Ureter (tissue), 1 donor: Measurements from ENCODE around the gene ARHGEF16. TPM values are rescaled to one million over a fixed set of nuclear protein-coding genes. Genes with fewer than 3 reads are reported as not detected.

Experiments used
- DNase-seq: peaks from one replicate; pipeline ENCODE4 v3.0.0-alpha.2; 2020; ENCODE audit warnings: low spot score
- total RNA-seq: library from RNA; stranded (reverse); gene quantifications from one replicate; pipeline ENCODE4 v1.2.4, GENCODE V29; 2023
- donor health status: DM: yes; HTN: yes; CAD: no.

The ARHGEF16 gene
- total RNA-seq, 1 donor from 2014 or later = 28.5 TPM

DNA sequence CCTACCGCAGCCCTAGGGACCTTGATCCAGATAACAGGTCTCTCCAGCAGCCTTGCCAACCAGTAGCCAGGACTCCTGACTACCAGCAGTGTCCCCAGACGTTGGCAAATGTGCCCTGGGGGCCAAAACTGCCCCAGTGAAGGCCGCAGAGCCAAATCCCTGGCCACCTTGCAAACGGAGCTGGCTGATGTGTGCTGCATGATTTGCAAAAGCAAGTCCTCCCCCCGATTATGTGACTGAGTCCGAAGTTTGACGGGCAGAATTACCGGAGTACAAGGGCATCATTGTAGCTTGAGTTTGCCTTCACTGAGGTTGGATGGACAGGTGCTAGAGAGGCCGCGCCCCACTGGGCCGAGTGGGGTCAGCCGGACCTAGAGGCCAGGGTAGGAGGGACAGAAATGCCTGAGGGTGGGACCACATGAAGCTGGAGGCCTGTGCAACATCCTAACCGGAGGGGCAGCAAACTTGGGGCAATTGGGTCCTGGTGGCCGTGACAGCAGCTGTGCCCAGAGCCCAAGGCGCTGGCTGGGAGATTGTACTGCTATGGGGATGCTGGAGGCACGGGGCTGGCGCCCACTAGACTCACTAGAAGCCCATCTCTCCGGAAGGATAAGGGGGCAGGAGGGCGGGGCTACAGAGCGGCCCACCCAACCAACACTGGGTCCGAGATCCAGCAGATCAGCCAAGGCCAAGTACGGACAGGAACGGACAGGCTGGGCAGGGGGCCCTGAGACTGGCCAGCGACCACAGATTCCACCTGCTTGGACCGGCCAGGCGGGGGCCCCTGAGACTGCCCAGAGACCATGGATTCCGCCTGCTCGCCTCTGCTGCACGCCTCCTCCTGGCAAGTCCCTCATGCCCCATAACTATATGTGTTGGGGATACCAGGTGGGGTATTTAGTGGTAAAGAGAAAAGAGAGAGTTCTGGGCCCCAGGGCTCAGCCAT, 2.8 kb downstream of the ARHGEF16 start:
- no peak for DNase-seq

DNA sequence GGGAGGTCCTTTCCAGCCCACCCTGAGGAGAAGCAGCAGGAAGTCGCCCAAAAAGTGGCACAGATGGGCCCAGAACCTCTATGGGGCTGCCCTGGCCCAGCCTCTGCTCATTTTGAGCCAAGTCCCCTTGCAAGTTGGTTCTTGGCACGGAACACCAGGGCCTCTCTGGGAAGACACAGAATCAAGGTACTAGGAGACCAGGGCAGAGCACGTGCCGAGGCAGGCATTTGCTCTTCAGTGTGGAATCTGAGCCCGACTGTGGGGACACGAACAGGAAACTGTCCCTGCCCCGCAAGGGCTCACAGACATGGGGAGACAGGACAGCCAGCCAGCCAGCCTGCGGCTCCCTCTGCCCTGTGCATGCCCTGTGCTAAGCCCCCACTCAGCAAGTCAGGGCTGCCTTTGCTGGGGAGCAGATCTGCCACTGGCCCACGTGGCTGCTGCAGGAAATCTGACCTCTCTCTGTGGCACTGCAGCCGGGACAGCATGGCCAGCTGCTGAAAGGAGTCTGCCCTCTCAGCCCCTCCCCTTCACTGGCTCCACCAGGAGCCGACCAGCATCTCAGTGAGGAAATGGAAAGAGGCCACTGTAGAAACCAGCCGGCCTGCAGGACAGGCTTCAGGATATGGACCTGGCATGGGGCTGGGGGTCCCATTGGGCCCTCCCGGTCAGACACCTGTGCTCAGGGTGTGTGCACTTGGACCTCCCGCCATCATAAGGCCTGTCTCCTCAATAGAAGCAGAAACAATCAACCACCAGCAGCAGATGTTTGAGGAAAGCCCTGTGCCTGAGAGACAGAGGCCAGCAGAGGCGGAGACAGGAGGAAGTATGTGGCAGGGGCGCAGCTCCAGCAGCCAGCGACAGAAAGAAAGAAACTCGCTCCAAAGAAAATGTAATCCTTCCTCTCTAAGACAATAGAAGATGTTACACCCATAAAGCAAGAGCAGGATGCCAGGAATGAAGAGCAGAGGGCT, 3.7 kb downstream of the ARHGEF16 start:
- DNase-seq = no peak

DNA sequence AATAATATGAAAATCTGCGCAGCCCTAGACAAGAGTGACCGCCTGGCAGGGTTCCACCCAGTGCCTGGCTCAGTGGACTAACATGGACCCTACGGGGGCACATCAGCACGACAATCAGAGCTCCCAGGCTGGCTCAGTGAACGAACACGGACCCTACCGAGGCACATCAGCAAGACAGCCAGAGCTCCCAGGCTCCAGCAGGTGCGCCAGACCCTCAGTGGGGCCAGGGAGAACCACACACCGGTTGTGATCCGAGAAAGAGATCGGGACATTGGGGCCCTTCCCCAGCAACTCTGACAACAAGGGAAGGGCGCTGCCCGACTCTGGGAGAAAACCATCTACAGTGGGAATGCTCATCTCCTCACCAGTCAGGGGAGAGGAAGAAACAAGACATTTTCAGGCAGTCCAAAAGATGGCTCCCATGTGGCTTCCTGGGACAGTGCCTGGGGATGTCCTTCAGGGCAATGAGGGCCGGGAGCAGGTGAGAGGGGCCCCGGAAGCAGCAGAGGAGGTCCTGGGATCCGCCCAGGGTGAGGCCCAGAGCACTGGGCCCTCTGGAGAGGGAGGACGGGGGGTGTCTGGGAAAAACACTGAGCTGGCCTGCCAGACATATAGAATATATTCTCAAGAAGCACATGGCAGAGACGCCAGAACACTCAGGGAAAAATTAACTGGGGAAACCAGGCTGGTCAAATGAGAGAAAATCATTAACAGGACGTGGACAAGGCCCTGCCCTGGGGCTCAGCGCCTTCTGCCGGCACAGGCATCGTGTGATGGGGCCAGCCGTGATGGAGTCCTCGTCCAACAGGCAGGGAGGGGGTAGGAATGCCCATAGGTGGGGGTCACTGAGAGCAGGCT, 4.8 kb downstream of the ARHGEF16 start:
- no peak for DNase-seq

DNA sequence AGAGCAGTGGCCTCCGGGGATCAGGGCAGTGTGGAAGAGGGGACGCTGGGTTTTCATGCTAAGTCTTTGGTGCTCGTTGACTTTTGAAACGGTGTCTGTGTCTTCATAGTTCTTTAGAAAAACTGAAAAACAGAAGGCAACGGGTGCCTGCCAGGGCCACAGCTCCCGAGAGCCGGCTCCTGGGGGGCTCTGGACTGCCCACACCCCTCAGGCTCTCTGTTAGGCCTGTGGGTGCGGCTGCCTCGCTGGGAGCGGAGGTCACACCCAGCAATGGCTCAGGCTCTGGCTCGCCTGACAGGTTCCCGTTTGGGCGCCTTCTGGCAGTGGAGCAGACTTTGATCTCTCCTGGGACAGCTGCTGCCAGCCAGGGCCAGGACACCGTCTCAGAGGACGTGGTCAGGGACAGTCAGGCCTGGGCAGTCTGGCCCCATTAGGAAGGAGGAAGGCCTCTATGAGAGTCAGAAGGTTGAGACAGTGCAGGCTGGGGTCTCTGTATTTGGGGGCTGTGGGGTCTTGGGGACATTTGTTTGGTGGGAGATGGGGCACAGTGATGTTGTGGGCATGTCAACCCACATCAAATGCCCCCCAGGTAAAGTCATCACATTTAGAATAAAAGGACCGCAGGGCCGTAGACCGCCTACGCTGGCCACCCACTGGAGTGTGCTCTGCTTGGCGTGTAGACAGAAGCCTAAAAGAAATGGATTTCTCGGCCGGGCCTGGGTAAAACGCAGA, 5.6 kb downstream of the ARHGEF16 start:
- DNase-seq = no peak

DNA sequence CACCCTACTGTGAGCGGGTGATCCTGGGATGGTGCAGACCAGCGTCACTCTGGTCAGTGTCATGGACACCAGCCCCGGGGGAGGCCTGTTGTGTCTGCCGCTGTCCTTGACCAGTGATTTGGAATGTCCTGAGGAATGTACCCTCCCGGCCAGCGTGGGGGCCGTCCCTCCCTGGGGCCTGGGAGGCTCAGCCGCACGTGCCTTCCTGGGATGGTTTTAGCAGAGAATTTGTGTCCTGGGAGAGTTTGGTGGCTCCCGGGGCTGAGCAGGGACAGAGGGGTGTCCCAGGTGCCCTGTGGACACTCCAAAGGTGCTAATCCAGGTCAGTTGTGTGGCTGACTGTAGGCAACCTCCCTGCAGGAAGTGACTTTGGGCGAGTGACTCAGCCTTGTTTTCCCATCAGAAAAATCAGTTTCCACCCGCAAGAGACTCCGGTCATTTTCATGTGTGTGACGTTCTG, 6.2 kb downstream of the ARHGEF16 start:
- no peak for DNase-seq

DNA sequence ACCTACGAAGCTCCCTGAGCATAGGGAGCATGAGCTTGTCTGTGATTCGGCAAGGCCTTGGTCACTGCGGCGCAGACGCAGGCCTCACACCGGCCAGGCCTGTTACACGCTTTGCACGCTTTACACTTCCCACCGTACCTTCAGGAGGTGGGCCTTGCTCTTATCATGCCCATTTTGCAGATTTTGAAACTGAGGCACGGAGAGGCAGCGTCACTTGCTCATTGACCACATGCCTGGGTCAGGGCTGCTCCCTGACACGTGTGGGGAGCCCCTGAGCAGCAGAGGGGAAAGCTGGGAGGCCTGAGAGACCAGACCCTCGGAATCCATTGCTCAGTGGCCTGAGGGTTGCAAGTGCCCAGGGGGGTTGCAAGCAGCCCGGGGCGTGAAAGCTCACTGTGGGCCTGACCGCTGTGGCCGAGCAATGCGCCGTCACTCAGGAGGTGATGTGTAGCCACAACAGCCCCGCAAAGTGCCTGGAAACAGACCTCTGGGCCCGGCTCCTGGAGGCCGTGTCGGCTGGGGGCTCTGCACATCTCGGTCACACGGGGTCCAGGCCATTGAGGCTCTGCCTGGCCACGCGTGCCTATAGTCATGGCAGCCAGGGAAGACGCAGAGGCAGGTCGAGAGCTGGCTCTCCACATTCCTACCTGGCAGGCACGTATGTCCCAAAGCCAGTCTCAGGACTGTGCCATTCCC, 6.9 kb downstream of the ARHGEF16 start:
- no peak for DNase-seq

DNA sequence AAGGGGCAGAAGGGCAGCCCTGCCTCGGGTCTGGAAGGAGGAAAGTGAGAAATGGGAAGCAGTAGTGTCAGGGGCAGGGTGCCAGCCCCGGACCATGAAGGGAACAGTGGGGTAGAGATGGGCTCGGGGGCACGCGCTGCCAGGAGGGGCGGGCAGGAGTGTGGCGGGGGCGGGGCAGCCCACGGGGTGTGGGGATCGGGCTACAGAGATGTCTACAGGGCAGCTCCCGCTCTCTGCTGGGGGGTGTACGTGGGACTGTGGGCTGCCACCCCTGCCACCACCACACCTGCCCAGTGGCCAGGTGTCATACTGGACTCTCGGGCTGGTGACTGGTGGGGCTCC, 7.4 kb downstream of the ARHGEF16 start:
- DNase-seq = no peak

DNA sequence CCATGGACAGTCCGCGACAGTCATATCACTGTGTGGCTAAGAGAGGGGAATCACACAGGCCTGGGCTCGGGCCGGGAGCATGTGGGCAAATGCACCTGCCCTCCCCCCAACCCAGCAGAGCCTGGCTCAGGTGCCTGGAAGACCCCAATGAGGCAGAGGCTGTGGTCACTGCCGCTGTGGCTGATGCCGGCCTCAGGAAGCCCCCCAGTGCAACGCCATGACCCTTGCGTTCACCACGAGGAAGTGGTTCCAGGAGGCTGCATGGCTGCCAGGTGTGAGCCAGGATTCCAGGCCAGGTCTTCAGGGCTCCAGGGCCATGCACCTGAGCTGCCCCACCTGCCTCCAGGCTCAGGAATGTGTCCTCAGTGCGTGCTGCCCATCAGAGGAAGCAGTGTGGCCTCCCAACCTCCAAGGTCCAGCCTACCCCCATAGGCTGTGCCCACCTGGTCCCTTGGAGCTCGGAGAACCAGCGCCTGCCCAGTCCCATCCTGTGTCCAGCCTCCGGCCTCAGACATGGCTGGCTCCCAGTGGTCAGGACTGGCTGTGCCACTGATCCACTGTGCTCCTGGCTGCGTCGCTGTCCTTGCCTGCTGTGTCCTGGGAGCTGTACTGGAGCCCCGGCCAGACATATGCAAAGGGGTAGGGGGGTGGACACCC, 8.0 kb downstream of the ARHGEF16 start:
- DNase-seq = no peak

DNA sequence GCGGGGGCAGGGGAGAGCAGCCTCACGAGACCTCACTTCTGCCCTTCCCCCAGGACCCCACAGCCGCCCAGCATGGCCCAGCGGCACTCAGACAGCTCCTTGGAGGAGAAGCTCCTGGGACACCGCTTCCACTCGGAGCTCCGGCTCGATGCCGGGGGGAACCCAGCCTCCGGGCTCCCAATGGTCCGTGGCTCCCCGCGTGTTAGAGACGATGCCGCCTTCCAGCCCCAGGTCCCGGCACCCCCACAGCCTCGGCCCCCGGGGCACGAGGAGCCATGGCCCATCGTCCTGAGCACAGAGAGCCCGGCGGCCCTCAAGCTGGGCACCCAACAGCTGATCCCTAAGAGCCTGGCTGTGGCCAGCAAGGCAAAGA, 8.5 kb downstream of the ARHGEF16 start:
- DNase-seq = no peak

DNA sequence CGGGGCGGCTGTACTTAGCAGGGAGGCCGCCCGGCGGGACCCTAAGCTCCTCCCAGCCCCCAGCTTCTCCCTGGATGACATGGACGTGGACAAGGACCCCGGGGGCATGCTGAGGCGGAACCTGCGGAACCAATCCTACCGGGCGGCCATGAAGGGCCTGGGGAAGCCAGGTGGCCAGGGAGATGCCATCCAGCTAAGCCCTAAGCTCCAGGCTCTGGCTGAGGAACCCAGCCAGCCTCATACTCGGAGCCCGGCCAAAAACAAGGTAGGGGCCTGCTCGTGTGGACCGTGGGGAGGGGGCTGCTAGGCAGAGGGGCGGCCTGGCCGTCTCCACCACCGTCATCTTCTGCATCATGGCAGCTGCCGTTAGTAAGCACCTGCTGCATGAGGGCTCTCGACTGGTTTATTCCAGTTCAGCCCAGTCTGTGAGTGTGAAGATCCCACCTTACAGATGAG, 9.0 kb downstream of the ARHGEF16 start:
- DNase-seq = no peak

DNA sequence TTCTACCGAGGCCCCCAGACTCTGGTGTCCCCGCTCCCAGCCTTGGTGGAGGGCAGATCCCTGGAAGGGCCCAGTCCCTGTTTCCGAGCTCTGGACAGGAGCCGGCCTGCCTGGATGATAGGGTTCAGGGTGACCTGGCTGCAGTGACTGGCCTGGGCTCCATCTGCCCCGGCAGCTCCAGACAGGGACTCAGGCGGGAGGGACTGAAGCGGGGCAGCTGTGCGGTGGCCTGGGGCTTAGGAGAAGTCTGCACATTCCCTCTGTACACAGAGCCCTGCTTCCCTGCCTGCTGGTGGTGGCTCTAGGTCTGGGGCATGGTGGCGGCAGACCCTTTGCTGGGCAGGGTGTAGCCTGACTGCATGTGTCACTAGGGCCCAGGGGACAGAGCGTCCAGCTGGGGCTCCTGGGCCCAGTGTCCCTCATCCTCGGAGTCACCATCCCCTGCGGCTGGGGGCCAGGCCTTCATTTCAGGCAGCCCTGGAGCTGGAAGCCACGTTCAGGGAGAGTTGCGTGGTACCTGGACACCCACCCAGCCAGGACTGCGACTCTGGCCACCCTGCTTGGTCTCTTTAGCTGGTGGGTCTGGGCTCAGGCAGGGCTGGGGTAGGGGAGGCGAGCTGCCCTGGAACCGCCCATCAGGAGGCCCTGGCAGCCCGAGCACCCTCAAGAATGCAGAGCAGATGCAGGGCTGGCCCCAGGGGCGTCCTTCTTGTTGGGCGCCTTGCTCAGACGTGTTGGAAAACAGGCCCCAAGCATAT, 9.6 kb downstream of the ARHGEF16 start:
- no peak for DNase-seq

DNA sequence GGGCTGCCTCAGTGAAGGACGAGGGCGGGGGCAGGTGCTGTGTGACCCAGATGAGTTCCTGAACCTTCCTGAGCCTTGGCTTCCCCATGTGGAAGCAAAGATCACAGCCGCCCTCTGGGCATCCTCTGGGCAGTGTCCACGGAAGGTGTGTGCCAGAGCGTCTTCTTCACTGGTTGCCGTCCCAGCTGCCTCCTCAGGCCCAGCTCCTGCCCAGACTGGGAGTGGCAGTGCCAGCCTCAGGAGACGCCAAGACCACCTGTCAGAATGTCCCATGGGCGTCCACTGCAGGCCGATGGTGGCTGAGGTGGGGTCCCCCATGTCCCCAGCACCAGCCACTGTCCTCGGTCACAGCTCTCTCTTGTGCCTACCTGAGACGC, 10.2 kb downstream of the ARHGEF16 start:
- DNase-seq = no peak

DNA sequence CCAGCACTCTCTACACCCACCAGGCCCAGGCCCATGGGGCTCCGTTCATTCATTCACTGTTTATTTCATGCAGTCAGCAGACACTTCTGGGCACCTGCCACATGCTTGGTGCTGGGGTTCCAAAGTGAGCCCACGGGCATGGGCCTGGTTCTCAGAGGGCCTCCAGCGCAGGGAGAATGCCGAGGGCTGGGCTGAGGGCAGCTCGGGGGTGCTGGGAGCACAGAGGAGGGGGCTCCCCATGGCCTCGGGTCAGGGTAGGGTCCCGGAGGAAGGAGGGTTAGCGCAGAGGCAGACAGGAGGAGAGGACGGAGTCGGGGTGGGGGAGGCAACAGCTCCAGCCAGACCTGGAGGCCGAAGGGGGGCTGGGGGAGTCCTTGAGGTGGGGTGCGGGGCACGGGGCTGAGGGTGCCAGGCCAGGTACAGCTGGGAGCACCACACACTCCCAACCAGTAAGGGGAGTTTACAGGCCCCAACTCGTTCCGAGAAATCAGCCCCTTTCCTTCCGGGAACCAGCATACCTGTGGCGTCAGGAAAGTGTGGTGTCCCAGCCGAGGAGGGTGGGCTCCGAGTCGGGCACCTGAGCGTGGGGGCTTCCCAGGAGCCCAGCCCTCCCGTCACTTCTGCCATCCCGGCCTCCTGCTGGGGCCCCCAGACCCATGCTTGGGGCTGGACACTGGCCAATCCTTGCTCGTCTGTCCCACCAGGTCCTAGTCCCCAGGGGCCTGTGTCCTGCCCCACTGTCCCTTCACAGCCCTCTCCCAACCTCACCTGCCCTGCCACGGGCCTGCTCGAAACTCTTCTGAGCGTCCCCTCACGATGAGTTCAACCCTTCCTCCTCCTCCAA, 10.8 kb downstream of the ARHGEF16 start:
- peak; percentile 76 for DNase-seq

DNA sequence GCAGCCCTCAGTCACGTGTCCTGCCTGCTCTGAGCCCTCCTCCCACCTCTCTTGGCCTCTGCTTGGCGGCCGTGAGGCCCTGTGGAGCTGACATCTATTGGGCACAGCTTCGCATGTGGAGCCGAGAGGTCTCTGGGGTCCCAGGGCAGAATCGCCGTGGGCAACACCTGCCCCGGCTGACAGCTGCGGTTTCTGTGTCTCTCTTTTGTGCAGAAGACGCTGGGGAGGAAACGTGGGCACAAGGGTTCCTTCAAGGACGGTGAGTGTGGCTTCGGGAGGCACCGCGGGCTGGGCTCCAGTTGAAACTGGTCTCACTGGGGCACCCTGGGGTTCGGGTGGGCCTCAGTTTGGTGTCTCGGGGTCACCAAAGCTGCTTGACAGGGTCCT, 11.5 kb downstream of the ARHGEF16 start:
- DNase-seq = no peak

DNA sequence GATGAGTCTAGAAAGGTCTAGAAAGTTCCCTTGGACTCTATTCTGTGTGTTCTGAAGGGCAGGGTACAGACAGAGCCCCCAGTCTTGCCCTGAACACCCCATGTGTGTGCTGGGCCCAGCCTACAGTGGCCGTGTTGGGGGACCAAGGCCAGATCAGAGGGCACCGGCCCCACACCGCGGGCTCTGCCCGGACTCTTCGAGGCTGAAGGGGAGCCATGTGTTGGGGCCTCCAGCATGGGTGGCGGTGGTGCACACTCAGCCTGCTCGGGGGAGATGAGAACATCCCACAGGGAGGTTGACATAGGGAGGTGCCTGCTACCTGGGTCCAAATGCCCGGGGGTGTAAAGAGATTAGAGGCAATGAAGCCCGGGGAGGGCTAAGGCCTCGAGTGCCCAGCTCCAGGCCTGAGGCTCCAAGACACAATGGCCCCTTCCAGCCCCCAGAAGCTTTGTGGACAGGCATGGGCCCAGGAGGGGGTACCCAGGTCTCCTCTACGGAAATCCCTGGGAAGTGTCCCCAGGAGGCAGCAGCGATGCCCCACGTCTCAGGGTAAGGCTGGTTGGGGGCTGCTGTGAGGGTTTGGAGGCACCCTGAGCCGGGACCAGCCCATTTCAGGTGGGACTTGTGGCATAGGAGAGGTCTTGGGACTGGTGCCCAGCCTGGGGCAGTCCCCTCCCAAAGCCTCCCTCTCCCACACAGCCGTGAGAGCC, 12.1 kb downstream of the ARHGEF16 start:
- DNase-seq = no peak

DNA sequence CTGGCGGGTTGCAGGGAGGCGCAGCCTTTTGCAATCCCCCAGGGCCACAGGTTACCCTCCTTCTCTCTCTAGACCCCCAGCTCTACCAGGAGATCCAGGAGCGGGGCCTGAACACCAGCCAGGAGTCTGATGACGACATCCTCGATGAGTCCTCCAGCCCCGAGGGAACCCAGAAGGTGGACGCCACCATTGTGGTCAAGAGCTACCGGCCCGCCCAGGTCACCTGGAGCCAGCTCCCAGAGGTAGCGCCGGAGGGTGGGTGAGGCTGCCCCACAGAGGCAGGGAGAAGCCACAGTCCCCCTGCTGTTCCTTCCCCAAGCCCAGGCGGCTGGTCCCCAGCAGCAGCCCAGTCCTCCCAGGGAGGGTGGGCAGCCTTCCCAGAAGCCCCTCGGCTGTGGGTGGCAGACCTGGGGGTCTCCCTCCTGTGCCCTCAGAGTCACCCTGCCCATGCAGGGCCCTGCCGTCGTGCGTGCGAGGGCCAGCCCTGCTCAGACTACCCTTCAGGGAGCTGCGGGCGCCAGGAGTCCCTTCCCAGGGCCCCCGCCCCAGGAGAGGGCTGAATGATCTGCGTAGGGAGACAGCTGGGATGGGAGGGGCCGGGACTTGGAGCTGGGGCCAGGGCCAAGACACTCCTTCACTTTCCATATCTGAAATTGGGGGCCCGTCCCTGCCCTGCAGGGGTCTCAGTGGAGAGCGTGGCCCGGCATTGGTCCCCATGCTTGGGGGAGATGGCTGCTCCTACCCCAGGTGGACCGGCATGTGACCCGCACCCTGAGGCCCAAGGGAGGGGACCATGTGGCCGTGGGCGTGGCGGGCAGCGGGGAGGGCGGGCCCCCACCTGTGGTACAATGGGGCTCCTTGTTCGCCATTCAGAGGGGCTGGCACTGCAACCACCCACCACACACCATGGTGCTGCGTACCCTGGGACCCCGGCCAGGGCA, 12.9 kb downstream of the ARHGEF16 start:
- DNase-seq = no peak
